ENCODE data around the gene ADGRG6.

DNA sequence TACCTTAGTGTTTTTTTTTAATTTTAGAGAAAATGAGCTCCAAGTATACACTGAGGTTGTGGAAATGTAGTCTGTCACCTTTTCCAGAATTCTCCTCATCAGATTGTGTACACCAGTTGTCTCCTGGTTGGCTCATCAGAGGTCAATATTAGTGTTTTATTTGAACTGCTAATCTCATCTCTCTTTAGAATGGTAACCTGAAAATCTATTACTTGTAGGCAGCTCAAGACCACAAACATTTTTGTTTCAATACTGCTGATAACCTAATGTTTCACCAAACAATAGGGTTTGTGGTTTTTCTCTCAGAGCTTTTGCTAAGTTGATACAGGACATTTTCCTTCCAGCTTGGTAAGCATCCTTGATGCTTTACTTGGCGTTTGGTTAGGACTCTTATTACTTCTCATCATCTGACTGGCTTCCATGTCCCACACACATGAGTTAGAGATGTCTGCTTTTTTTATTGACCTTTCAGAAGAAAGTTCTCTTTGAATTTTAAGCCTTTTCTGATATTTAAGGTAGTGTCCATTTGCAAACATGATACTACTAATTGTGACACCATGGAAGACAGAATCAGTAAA is 15.1 kb downstream of the ADGRG6 start:
- TF ChIP-seq, protein P1, sequence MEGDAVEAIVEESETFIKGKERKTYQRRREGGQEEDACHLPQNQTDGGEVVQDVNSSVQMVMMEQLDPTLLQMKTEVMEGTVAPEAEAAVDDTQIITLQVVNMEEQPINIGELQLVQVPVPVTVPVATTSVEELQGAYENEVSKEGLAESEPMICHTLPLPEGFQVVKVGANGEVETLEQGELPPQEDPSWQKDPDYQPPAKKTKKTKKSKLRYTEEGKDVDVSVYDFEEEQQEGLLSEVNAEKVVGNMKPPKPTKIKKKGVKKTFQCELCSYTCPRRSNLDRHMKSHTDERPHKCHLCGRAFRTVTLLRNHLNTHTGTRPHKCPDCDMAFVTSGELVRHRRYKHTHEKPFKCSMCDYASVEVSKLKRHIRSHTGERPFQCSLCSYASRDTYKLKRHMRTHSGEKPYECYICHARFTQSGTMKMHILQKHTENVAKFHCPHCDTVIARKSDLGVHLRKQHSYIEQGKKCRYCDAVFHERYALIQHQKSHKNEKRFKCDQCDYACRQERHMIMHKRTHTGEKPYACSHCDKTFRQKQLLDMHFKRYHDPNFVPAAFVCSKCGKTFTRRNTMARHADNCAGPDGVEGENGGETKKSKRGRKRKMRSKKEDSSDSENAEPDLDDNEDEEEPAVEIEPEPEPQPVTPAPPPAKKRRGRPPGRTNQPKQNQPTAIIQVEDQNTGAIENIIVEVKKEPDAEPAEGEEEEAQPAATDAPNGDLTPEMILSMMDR (IDR thresholded peaks at IDR 0.05; ENCODE audit: extremely low read depth in 1 of 2, insufficient read depth in 1 of 2, low read depth in 1 of 2, low read length in 2 of 2), result no peak
- TF ChIP-seq POLR2A (IDR thresholded peaks at IDR 0.05; ENCODE audit: low read depth, low read length) (no peak), EZH2 (IDR thresholded peaks at IDR 0.05; ENCODE audit: borderline replicate concordance, low read depth, low read length, severe bottlenecking) (no peak), POLR2AphosphoS5 (IDR thresholded peaks at IDR 0.05; ENCODE audit: insufficient read depth, low read depth, low read length) (no peak), FOS (IDR thresholded peaks at IDR 0.05; ENCODE audit: borderline replicate concordance, insufficient read depth, low read length) (no peak)
- TF ChIP-seq, protein P2, sequence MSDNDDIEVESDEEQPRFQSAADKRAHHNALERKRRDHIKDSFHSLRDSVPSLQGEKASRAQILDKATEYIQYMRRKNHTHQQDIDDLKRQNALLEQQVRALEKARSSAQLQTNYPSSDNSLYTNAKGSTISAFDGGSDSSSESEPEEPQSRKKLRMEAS (IDR thresholded peaks at IDR 0.05; ENCODE audit: insufficient read depth, insufficient read length), result no peak

Data from endothelial cell of umbilical vein (primary cell).